ENCODE results near the gene CNBD2. TPM values are rescaled to one million over a fixed set of nuclear protein-coding genes. Genes with fewer than 3 reads are reported as not detected.
"Not testable (repeated sequence)": the region's sequence is repeated elsewhere in the genome, so short reads cannot be mapped to it uniquely, and the experiment has no call there.

The CNBD2 gene
- total RNA-seq (2014; rRNA removed; shearing (Covaris generic)) = 4.1 and 7.4 TPM in 2 replicates
- 3.3 and 7.0 TPM in 2 replicates for polyA plus RNA-seq (2015; cell fraction: cytosol; rRNA removed)
- 16.1 and 18.4 TPM in 2 replicates for polyA plus RNA-seq (2015; cell fraction: nucleus; rRNA removed)

DNA sequence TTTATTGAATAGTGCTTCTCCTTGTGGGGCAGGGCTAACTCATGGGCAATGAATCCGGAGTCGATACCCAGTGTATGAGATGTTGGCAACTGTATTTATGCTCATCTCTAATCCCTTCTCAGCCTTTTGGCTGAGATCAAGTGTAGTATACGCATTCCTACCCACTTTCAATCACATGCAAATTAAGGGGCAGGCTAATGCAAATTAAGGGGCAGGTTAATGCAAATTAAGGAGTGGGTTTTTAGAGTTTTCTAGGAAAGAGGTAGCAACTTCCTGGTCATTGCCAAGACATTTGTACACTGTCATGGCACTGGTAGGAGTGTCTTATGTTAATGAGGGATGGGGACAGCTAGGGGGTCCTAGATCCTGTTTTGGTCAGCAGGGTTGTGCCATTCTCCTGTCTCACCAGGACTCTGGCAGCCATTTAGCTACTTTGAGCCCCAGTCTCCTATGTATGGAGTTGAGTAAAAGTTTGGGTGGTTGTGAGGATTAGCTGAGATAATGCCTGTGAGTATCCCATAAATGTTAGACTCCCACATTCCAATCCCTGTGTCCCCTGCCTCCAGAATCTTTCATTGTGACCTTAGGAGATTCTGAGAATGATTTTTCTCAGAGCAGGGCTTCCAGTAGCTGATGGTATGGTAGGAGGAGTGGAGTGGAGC is at the start of gene CNBD2:
Gene CNBD2 (plus strand): TSS at position 612 of the 662 bp plus-strand sequence. CDS start 173 bp downstream, outside the sequence.
- in situ Hi-C loops (cut with HindIII; ENCODE audit: low pct_unique_long_range_greater_than_20kb, low sequenced_read_pairs) = no loop called here
- DNase-seq (ENCODE audit: low read depth, low spot score) = no peak

DNA sequence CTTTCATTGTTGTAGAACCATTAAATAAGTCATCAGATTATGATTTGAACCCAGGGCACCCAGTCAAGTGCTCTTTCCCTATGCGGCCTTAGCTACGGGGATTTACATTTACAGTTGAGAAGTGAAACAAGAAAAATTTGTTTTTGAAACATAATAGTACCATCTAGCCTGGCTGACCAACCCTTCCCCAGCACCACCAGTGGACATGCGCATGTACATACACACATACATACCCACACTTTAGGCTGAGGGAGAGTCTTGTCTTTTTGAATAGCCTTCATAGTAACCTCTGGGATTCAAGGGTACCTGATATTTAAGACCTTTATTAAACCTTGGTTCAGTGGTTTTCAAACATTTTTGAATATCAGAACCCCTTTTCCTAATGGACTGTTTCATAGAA is 47.9 kb upstream of the CNBD2 start:
- in situ Hi-C loops (cut with HindIII; ENCODE audit: low pct_unique_long_range_greater_than_20kb, low sequenced_read_pairs) = no loop called here
- DNase-seq (ENCODE audit: low read depth, low spot score) = no peak

DNA sequence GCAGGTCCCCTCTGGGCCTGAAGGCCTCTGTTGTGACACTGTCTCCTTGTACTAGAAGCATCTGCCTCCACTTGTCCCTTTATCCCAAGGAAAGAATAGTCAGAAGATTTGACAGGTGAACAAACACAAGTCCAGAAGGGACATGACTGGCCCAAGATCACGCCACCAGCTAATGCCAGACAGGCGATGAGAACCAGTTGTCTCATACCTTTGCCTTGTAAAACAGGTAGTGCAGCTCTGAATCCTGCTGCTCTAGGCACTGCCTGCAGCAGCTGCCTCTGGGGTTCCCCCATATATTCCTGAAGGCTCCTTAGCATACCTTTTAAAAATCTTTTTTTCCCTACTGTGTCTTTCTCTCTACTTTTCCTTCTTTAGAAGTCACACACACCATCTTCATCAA is 39.1 kb upstream of the CNBD2 start:
- DNase-seq (ENCODE audit: low read depth, low spot score) = no peak
- in situ Hi-C loops (cut with HindIII; ENCODE audit: low pct_unique_long_range_greater_than_20kb, low sequenced_read_pairs) = no loop called here

DNA sequence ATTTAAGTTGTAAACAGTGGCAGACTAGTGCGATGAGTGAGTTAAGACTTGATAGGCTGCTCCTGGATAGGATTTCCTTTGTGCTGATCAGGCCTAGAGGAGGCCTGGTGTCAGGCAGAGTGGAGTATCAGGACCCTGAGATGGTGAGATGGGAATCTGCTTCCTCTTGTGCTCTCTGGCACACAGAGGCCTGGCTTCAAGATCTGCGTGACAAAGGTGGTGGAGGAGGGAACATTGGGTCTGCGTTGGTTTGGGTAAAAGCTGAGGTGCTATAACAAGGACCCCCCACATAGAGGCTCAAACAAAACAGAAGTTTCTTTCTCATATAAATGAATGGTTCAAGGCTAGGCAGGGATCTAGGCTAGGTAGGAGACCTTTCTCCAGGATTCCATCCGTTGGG is 34.3 kb upstream of the CNBD2 start:
- in situ Hi-C loops (cut with HindIII; ENCODE audit: low pct_unique_long_range_greater_than_20kb, low sequenced_read_pairs) = no loop called here
- no peak for DNase-seq (ENCODE audit: low read depth, low spot score)

DNA sequence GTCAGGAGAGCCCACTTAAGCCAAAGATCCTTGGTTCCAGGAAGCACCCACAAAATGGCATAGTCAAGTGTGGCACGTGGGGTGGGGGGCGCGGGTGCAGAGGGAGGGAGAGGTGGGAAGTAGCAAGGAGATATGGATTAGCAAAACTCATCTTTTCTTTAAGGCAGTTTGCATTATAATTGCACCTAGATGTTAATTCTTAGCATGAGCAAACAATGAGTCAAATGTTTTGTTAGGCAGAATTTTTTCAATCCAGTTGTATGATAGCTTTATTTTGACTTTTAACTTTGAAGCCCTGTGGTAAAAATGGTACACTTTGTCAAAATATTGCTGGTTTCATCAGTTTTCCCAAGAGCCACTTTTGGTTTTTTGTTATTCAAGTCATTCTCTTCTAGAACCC is 29.1 kb upstream of the CNBD2 start:
- in situ Hi-C loops (cut with HindIII; ENCODE audit: low pct_unique_long_range_greater_than_20kb, low sequenced_read_pairs) = no loop called here
- no peak for DNase-seq (ENCODE audit: low read depth, low spot score)

DNA sequence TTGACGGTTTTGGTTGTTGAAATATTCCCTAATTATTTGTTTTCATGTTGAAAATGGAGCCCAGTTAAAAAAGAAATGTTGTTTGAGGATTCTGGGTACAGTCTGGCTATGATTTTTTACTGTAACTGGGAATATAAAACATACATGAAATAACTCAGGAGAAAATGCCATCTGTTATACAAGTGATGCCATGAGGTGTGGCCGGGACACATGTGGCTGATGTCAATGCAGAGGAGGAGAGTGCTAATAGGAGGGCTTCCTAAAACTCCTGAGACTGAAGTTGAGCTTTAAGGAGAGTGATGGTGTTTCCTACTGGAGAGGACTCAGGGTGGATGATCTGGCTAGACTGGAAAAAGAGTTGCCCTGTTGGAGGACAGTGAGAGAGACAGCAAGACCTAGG is 26.8 kb upstream of the CNBD2 start:
- DNase-seq (ENCODE audit: low read depth, low spot score) = no peak
- in situ Hi-C loops (cut with HindIII; ENCODE audit: low pct_unique_long_range_greater_than_20kb, low sequenced_read_pairs) = no loop called here

DNA sequence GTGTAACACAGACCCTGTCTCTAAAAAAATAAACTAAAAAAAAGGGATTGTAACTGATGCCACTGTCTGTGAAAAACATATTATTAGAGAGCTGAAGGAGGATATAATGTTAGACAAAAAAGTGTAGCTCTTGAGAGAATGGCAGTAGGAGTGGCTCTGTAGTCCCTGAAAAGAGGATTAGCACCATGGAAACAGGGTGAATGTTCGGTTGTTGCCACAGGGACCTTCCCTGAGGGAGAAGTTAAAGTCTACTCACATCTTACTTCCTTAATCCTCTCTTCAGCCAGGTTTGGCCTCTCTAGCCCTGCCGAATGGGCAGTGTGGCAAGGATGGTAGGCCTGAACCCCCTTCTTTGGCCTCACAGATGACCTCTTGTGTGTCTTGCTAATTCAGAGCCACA is 26.1 kb upstream of the CNBD2 start:
- no peak for DNase-seq (ENCODE audit: low read depth, low spot score)
- in situ Hi-C loops (cut with HindIII; ENCODE audit: low pct_unique_long_range_greater_than_20kb, low sequenced_read_pairs) = no loop called here

DNA sequence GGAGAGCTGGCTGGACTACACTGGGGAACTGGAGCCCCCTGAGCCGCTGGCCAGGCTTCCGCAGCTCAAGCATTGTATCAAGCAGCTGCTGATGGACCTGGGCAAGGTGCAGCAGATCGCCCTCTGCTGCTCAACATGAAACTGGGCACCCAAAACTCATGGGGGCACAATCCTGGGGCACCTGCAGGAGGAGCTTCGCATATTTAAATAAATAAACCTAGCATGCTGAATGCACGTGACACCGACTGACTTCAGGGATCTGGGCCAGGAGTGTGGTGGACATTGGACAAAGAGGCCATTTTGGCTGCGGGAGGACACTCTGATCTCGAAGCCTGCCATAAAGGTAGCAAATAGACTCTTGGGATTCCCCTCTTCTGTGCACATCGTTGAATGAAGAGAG is 20.9 kb upstream of the CNBD2 start:
- in situ Hi-C loops (cut with HindIII; ENCODE audit: low pct_unique_long_range_greater_than_20kb, low sequenced_read_pairs) = no loop called here
- DNase-seq (ENCODE audit: low read depth, low spot score) = peak; percentile 79

DNA sequence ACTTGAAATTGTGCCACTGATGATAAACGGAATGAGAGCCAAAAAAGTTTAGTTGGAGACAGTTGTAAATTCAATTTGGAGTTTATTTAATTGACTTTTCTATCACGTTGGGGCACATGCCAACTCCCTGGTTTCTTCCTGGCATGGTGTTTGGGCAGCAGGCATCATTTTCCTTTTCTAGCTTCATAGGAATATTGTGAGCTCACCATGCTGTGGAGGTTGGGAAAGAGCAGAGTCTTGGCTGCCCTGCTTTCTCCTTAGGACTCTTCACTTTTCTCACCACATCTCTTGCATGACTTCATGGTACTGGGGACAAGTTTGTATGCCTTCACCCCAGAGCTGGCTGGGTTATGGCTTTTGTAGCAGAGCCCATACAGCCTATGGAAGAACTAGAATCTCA is 20.5 kb upstream of the CNBD2 start:
- in situ Hi-C loops (cut with HindIII; ENCODE audit: low pct_unique_long_range_greater_than_20kb, low sequenced_read_pairs) = no loop called here
- DNase-seq (ENCODE audit: low read depth, low spot score) = no peak

DNA sequence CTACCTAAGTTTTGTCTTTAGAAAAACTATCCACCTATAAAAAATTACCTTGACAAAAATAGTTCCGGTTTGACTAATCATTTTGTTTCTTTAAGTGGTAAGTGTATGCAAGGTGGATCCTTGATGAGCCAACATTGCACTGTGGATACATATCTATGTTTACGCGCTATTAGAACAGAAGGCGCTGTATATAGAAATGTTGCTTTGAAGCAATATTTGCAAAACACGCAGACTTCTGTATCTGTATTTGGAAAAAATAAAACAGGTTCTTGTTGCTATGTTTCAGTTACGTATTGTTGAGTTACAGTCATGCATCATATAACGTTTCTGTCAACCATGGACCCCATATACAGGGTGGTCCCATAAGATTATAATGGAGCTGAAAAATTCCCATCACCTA is 18.3 kb upstream of the CNBD2 start:
- in situ Hi-C loops (cut with HindIII; ENCODE audit: low pct_unique_long_range_greater_than_20kb, low sequenced_read_pairs) = no loop called here
- no peak for DNase-seq (ENCODE audit: low read depth, low spot score)

DNA sequence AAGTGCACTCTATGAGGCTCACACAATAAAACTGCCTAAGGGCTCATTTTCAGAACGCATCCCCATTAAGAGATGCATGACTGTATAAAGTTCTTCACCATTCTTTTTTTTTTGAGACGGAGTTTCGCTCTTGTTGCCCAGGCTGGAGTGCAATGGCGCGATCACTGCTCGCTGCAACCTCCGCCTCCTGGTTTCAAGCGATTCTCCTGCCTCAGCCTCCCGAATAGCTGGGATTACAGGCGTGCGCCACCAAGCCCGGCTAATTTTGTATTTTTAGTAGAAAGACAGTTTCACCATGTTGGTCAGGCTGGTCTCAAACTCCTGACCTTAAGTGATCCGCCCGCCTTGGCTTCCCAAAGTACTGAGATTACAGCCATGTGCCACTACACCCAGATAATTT is 16.3 kb upstream of the CNBD2 start:
- in situ Hi-C loops (cut with HindIII; ENCODE audit: low pct_unique_long_range_greater_than_20kb, low sequenced_read_pairs); DNase-seq (ENCODE audit: low read depth, low spot score): not testable (repeated sequence)

DNA sequence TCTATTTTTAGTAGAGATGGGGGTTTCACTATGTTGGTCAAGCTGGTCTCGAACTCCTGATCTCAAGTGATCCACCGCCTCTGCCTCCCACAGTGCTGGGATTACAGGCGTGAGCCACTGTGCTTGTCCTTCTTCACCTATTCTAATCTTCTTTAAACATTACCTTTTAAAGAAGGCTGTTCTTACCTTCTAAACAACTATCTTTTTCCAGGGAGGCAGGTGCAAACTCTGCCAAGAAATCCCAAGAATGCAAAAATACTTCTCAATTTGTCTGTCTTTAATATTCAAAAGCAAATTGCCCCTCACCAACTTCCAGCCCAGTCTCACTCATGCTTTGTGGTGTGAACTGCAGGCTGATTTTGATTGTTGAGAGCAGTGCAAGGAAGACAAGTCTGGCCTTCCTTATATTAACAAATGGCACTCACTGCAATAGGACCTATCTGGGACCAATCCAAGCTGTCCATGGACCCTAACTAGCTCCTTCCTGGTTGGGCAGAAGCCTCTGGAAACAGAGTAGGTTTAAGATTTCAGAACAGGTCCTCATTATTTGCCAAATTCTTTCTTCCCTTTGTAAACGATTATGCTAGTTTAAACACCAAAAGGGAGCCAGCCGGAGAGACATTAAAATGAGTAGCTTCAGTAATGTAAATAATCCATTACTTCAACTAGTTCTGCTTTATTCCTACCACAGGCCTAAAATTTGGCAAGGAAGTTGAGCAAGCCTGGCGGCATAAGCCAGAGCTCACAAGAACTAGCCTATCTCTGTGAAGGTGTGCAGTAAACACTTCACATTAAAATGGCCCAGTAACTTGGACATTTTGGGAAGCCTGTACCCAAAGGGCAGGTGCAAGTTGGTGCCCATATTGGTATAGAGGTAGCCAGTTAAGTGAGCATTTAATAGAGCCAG is 15.7 kb upstream of the CNBD2 start:
- DNase-seq (ENCODE audit: low read depth, low spot score) = peak; percentile 34
- in situ Hi-C loops (cut with HindIII; ENCODE audit: low pct_unique_long_range_greater_than_20kb, low sequenced_read_pairs) = no loop called here

DNA sequence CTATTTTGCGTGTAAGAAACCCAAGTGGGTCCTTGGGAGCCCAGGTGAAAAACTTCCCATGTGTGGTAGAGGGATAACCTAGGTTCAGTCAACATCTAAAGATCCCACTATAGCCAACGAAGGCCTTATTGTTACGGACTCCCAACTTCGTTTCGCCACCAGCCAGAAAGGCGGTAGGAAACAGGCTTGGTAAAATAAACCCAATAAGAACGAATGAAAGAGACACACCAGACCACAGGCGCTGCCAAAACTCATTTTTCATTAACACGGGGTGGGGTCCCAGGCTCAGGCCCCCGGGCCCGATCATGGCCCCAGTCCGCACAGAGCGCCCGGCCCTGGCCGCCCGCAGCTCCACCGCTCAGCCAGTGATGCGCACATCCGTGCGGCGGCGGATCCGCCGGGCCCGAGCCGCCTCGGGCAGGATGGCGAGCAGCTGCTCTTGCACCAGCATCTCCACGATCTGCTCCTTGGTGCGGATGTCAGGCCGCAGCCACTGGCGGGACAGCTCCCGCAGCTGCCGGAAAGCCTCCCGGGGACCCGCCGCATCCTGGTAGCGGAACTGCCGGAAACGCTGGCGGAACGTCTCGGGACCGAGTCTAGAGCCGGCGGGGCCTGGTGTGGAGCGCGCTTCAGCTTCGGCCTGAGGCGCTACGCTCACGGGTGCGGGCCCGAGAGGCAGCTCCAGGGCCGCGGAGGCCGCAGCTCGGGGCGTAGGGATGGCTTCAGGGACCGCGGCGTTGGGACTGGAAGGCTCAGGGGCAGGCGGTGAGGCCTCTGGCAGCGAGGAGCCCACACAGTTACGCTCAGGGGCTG is 14.8 kb upstream of the CNBD2 start:
- DNase-seq (ENCODE audit: low read depth, low spot score) = peak; percentile 25
- in situ Hi-C loops (cut with HindIII; ENCODE audit: low pct_unique_long_range_greater_than_20kb, low sequenced_read_pairs) = no loop called here

DNA sequence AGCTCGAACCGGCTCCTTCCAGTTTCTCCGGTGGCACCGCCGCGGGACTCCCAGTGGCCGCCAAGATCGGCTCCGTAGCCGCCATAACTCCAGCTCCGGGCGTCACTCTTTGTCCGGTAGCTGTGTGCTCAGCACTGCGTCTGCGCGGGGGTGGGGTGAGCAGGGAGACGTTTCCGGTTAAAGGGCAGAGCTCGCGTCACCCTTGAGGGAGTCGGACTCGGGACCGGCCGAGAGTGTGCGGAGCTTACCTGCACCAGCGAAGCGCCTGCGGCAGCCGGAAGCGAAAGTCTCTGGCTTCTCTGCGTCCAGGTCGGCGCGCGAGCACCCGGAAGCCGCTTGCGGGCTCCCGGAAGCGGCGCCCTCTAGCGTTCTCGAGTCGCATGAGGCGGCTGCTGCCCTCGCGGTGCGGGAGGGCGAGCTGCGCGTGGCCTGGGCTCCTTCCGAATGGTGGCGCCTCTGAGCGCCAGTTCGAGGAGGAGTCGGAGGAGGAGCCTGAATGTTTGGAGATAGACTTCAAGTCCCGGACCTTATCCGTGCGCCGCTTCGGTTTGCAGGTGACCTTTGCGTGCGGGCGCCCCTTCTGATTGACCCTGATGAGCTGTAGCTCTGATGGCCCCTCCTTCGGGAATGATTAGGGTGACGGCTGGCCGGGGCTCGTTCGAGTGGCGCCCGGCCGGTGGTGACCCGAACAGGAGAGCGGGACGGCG is 14.0 kb upstream of the CNBD2 start, which contains the start of gene SCAND1:
Gene SCAND1 (minus strand): TSS at position 303 of the 707 bp plus-strand sequence. CDS start 218 bp downstream, at position 85.
- in situ Hi-C loops (cut with HindIII; ENCODE audit: low pct_unique_long_range_greater_than_20kb, low sequenced_read_pairs) = no loop called here
- peak; percentile 99 for DNase-seq (ENCODE audit: low read depth, low spot score)

DNA sequence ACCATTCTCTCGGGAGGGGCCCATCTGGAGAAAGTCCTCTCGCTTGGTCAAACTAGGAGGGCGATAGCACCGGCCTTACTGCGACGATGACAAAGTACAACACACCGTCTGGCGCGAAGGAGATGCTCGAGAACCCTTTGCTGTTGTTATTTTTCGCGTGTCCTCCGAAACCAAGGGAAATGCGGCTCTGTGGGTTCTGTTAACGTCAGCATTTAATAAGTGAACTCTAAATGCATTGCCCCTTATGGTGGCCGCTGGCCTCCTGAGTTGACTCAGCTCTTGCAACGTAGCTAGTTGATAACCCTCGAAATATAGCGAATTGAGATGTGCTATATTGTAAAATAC is 13.5 kb upstream of the CNBD2 start:
- peak; percentile 59 for DNase-seq (ENCODE audit: low read depth, low spot score)
- in situ Hi-C loops (cut with HindIII; ENCODE audit: low pct_unique_long_range_greater_than_20kb, low sequenced_read_pairs) = no loop called here

DNA sequence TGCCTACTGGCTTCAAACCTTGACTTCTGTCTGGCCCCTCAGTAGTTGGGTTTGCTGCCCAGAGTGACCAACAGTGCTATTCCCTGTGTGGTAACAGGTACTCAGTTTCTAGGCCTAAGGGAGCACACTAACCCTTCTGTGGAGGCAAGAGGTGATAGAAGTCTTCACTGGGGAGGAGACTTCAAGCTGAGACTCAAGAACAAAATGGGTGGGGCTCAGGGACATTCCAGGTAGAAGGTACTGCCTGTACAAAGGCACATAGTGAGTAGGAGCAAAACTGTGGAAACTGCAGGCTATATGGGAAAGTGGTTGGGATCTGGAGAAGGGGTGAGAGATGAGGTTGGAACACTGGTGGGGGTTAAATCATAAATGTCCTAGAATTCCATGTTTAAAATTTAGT is 11.8 kb upstream of the CNBD2 start:
- no peak for DNase-seq (ENCODE audit: low read depth, low spot score)
- in situ Hi-C loops (cut with HindIII; ENCODE audit: low pct_unique_long_range_greater_than_20kb, low sequenced_read_pairs) = no loop called here

DNA sequence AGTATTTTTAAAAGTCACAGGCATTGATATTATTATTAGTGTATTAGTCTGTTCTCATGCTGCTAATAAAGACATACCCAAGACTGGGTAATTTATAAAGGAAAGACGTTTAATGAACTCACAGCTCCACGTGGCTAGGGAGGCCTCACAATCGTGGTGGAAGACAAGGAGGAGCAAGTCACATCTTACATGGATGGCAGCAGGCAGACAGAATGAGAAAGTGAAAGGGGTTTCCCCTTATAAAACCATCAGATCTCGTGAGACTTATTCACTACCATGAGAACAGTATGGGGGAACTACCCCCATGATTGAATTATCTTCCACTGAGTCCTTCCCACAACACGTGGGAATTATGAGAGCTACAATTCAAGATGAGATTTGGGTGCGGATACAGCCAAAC is 9.1 kb upstream of the CNBD2 start:
- DNase-seq (ENCODE audit: low read depth, low spot score); in situ Hi-C loops (cut with HindIII; ENCODE audit: low pct_unique_long_range_greater_than_20kb, low sequenced_read_pairs): not testable (repeated sequence)

Data from SK-MEL-5 (cell line).